Nephron (organoid): ENCODE results near the gene POR.
A peak's percentile ranks its signal among the peaks of the same experiment; 100 is the strongest.

Experiments
- H3K27ac Mint-ChIP-seq, 3 experiments: 2 replicates each; pipeline ENCODE4 v1.8.0; 2020; ENCODE audit warnings: mixed read lengths in 3 of 3, mild to moderate bottlenecking in 2 of 3, moderate library complexity in 1 of 3
- H3K27me3 Mint-ChIP-seq: 2 replicates; pipeline ENCODE4 v1.8.0; 2021; ENCODE audit warnings: low read depth, mild to moderate bottlenecking, moderate library complexity, mixed read lengths
- H3K36me3 Mint-ChIP-seq: 2 replicates; pipeline ENCODE4 v1.8.0; 2020; ENCODE audit warnings: low read depth, mixed read lengths
- H3K4me1 Mint-ChIP-seq: 2 replicates; pipeline ENCODE4 v1.8.0; 2020; ENCODE audit warnings: mixed read lengths
- H3K4me3 Mint-ChIP-seq, 3 experiments: 2 replicates each; pipeline ENCODE4 v1.8.0; 2020; ENCODE audit warnings: mild to moderate bottlenecking in 3 of 3, mixed read lengths in 3 of 3, moderate library complexity in 2 of 3
- H3K9me3 Mint-ChIP-seq: 2 replicates; pipeline ENCODE4 v1.8.0; 2020; ENCODE audit warnings: mixed read lengths
- CTCF ChIP-seq, 3 experiments: fragments of 200-600 bp; sonication (generic); IDR thresholded peaks; one replicate each; pipeline ENCODE4 v1.5.0; 2021; ENCODE audit warnings: antibody characterized with exemption in 3 of 3; ENCODE audit not compliant: unreplicated experiment in 3 of 3

Gene POR

GRCh38 chr7:75876126-75876881 lies 38.7 kb upstream of the POR start:
- no peak for TF ChIP-seq CTCF (IDR thresholded peaks at IDR 0.05; ENCODE audit: unreplicated experiment in 3 of 3)
- no peak overlapping the region for H3K27ac Mint-ChIP-seq
- H3K4me1 Mint-ChIP-seq: peaks cover 30% of the 10 kb centered on the region
- no peaks in the 10 kb centered on the region for H3K27me3 Mint-ChIP-seq
- H3K4me3 Mint-ChIP-seq: peak overlapping the region in 2 of 3 experiments; percentile 20 to 54
- peaks cover 5% of the 10 kb centered on the region for H3K36me3 Mint-ChIP-seq
- no peaks in the 10 kb centered on the region for H3K9me3 Mint-ChIP-seq

- H3K4me1 Mint-ChIP-seq: peaks cover 30% of the 10 kb centered on the region
- peak overlapping the region; percentile 94 to 96 (median 94) for H3K4me3 Mint-ChIP-seq
- H3K9me3 Mint-ChIP-seq: no peaks in the 10 kb centered on the region
- H3K27me3 Mint-ChIP-seq: no peaks in the 10 kb centered on the region
- H3K27ac Mint-ChIP-seq: peak overlapping the region; percentile 82 to 96 (median 90)
- peaks cover 22% of the 10 kb centered on the region for H3K36me3 Mint-ChIP-seq
- no peak for TF ChIP-seq CTCF (IDR thresholded peaks at IDR 0.05; ENCODE audit: unreplicated experiment in 3 of 3)
These were observed 36.6 kb upstream of the POR start for GRCh38 chr7:75878312-75878768.

- H3K27ac Mint-ChIP-seq: peak within 1 kb of the TSS; percentile 82 to 96 (median 90)
- peak within 1 kb of the TSS; percentile 94 to 96 (median 94) for H3K4me3 Mint-ChIP-seq
- H3K4me1 Mint-ChIP-seq: peaks cover 30% of the 10 kb centered on the region
- peaks cover 26% of the 10 kb centered on the region for H3K36me3 Mint-ChIP-seq
- no peaks in the 10 kb centered on the region for H3K27me3 Mint-ChIP-seq
- H3K9me3 Mint-ChIP-seq: no peaks in the 10 kb centered on the region
- TF ChIP-seq CTCF (IDR thresholded peaks at IDR 0.05; ENCODE audit: unreplicated experiment in 3 of 3): peak in 1 of 3 experiments; percentile 19
These were observed 36.0 kb upstream of the POR start, which contains the start of gene RHBDD2 for GRCh38 chr7:75878769-75879611. Gene RHBDD2 (plus strand): TSS chr7:75879034. CDS start chr7:75879083, 49 bp downstream.

GRCh38 chr7:75879771-75880184 lies 35.2 kb upstream of the POR start:
- no peaks in the 10 kb centered on the region for H3K9me3 Mint-ChIP-seq

GRCh38 chr7:75880242-75880641 lies 34.7 kb upstream of the POR start:
- TF ChIP-seq CTCF (IDR thresholded peaks at IDR 0.05; ENCODE audit: unreplicated experiment in 3 of 3): no peak
- H3K27me3 Mint-ChIP-seq: no peaks in the 10 kb centered on the region
- peak overlapping the region; percentile 94 to 96 (median 94) for H3K4me3 Mint-ChIP-seq
- H3K27ac Mint-ChIP-seq: peak overlapping the region in 2 of 3 experiments; percentile 40 to 86
- peaks cover 35% of the 10 kb centered on the region for H3K36me3 Mint-ChIP-seq
- peaks cover 30% of the 10 kb centered on the region for H3K4me1 Mint-ChIP-seq
- no peaks in the 10 kb centered on the region for H3K9me3 Mint-ChIP-seq

More at GRCh38 chr7:75879771-75880184, 35.2 kb upstream of the POR start:
- peaks cover 33% of the 10 kb centered on the region for H3K36me3 Mint-ChIP-seq
- peaks cover 30% of the 10 kb centered on the region for H3K4me1 Mint-ChIP-seq
- peak overlapping the region; percentile 40 to 94 (median 86) for H3K27ac Mint-ChIP-seq
- no peak for TF ChIP-seq CTCF (IDR thresholded peaks at IDR 0.05; ENCODE audit: unreplicated experiment in 3 of 3)
- peak overlapping the region; percentile 94 to 96 (median 94) for H3K4me3 Mint-ChIP-seq
- H3K27me3 Mint-ChIP-seq: no peaks in the 10 kb centered on the region
